ENCODE results near the gene ARMC8.

DNA sequence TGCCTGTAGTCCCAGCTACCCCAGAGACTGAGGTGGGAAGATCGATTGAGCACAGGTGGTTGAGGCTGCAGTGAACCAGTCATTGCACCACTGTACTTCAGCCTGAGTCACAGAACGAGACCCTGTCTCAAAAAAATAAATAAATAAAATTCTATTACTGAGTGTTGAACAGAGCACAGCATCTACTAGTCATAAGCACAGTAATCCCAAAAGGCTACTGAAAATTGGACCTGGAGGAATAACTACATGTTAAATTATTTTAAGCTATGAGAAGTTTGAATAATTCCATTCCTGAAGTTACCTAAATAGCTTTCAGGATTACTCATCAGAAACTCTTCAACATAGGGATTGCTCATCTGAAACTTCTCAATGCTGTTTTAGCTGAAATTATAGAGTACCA lies 43.4 kb downstream of the ARMC8 start:
- TF ChIP-seq, protein P1, sequence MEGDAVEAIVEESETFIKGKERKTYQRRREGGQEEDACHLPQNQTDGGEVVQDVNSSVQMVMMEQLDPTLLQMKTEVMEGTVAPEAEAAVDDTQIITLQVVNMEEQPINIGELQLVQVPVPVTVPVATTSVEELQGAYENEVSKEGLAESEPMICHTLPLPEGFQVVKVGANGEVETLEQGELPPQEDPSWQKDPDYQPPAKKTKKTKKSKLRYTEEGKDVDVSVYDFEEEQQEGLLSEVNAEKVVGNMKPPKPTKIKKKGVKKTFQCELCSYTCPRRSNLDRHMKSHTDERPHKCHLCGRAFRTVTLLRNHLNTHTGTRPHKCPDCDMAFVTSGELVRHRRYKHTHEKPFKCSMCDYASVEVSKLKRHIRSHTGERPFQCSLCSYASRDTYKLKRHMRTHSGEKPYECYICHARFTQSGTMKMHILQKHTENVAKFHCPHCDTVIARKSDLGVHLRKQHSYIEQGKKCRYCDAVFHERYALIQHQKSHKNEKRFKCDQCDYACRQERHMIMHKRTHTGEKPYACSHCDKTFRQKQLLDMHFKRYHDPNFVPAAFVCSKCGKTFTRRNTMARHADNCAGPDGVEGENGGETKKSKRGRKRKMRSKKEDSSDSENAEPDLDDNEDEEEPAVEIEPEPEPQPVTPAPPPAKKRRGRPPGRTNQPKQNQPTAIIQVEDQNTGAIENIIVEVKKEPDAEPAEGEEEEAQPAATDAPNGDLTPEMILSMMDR (IDR thresholded peaks at IDR 0.05; ENCODE audit: insufficient read depth, low read length), result no peak
- TF ChIP-seq, protein P2, sequence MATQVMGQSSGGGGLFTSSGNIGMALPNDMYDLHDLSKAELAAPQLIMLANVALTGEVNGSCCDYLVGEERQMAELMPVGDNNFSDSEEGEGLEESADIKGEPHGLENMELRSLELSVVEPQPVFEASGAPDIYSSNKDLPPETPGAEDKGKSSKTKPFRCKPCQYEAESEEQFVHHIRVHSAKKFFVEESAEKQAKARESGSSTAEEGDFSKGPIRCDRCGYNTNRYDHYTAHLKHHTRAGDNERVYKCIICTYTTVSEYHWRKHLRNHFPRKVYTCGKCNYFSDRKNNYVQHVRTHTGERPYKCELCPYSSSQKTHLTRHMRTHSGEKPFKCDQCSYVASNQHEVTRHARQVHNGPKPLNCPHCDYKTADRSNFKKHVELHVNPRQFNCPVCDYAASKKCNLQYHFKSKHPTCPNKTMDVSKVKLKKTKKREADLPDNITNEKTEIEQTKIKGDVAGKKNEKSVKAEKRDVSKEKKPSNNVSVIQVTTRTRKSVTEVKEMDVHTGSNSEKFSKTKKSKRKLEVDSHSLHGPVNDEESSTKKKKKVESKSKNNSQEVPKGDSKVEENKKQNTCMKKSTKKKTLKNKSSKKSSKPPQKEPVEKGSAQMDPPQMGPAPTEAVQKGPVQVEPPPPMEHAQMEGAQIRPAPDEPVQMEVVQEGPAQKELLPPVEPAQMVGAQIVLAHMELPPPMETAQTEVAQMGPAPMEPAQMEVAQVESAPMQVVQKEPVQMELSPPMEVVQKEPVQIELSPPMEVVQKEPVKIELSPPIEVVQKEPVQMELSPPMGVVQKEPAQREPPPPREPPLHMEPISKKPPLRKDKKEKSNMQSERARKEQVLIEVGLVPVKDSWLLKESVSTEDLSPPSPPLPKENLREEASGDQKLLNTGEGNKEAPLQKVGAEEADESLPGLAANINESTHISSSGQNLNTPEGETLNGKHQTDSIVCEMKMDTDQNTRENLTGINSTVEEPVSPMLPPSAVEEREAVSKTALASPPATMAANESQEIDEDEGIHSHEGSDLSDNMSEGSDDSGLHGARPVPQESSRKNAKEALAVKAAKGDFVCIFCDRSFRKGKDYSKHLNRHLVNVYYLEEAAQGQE (IDR thresholded peaks at IDR 0.05; ENCODE audit: insufficient replicate concordance, low read depth), result no peak
- TF ChIP-seq POLR2AphosphoS5 (IDR thresholded peaks at IDR 0.05; ENCODE audit: low read depth), result no peak
- no peak for TF ChIP-seq GABPA (IDR thresholded peaks at IDR 0.05; ENCODE audit: low read depth)

All from HL-60 (cell line).